Spleen (tissue), 11 donors: ENCODE results near the gene PSD2. TPM values are rescaled to one million over a fixed set of nuclear protein-coding genes. Genes with fewer than 3 reads are reported as not detected.

ENCODE experiments used
- DNase-seq: peaks from one replicate; pipeline ENCODE4 v3.0.0-alpha.2; 2020
- H3K27ac ChIP-seq, 8 donors: fragments of 200-600 bp; sonication (generic) in 7 of 8; 1 replicate in 4 of 8; 2 replicates in 4 of 8; pipeline versions ENCODE4 v1.5.0 to v1.8.0; 2016 to 2021; ENCODE audit warnings: inconsistent platforms in 4 of 8, mild to moderate bottlenecking in 4 of 8, moderate library complexity in 1 of 8
- H3K27me3 ChIP-seq, 7 donors: fragments of 200-600 bp; sonication (generic) in 6 of 7; replicated peaks in 1 of 7; 1 replicate in 4 of 7; 2 replicates in 3 of 7; pipeline versions ENCODE4 v1.5.0 to v1.8.0; 2016 to 2021; ENCODE audit warnings: inconsistent platforms in 3 of 7, mild to moderate bottlenecking in 1 of 7
- H3K36me3 ChIP-seq, 6 donors: fragments of 200-600 bp; sonication (generic) in 5 of 6; 1 replicate in 4 of 6; 2 replicates in 2 of 6; pipeline versions ENCODE4 v1.5.0 to v1.8.0; 2016 to 2021; ENCODE audit warnings: inconsistent platforms in 2 of 6
- H3K4me1 ChIP-seq, 6 donors: fragments of 200-600 bp; sonication (generic) in 5 of 6; 1 replicate in 3 of 6; 2 replicates in 3 of 6; pipeline versions ENCODE4 v1.5.0 to v1.8.0; 2016 to 2021; ENCODE audit warnings: inconsistent platforms in 3 of 6
- H3K4me3 ChIP-seq, 8 donors: fragments of 200-600 bp; sonication (generic) in 7 of 8; 1 replicate in 4 of 8; 2 replicates in 4 of 8; pipeline versions ENCODE4 v1.5.0 to v1.8.0; 2016 to 2021; ENCODE audit warnings: inconsistent platforms in 4 of 8, mild to moderate bottlenecking in 4 of 8, moderate library complexity in 2 of 8
- H3K9me3 ChIP-seq, 8 donors: fragments of 200-600 bp; sonication (generic) in 7 of 8; 1 replicate in 4 of 8; 2 replicates in 4 of 8; pipeline versions ENCODE4 v1.5.0 to v1.8.0; 2016 to 2021; ENCODE audit warnings: inconsistent platforms in 4 of 8
- CTCF ChIP-seq, 11 experiments: fragments of 200-600 bp in 7 of 11; fragments of 450-650 bp in 4 of 11; sonication (generic) in 4 of 11; IDR thresholded peaks in 8 of 11; conservative IDR thresholded peaks in 3 of 11; 1 replicate in 7 of 11; 2 replicates in 4 of 11; pipeline versions ENCODE4 v1.4.0 to v1.8.0; 2016 to 2021; ENCODE audit warnings: antibody characterized with exemption in 11 of 11, inconsistent platforms in 4 of 11, mild to moderate bottlenecking in 1 of 11
- POLR2A ChIP-seq, 3 donors: fragments of 450-650 bp; IDR thresholded peaks; one replicate each; pipeline ENCODE4 v1.5.1; 2017; ENCODE audit warnings: antibody characterized with exemption in 3 of 3, mild to moderate bottlenecking in 1 of 3
- POLR2AphosphoS5 ChIP-seq, 3 donors: sonication (generic); formaldehyde crosslinking; IDR thresholded peaks; one replicate each; pipeline ENCODE4 v1.5.1; 2017; ENCODE audit warnings: antibody characterized with exemption in 3 of 3
- WGBS, 5 donors: extraction: QIAGEN DNeasy Blood & Tissue Kit in 3 of 5; methylation state at CpG; one replicate each; pipeline versions ENCODE4 v1.1.5 to v1.1.7; 2013 to 2018; 5-methylcytosine and 5-hydroxymethylcytosine counted together
- intact Hi-C: fragments of 100-400 bp; cut with DNase I; formaldehyde crosslinking; loops from one replicate; pipeline ENCODE4 v1.15.0; 2023; ENCODE audit warnings: low total_unique reads
- polyA plus RNA-seq, 3 donors: library from polyadenylated mRNA; stranded (reverse); fragments of 200-250 nt; gene quantifications; one replicate each; pipeline ENCODE4 v1.2.1, GENCODE V29; 2013
- total RNA-seq, 7 donors: library from RNA; depleted of rRNA in 3 of 7; stranded (reverse); fragments of >200 nt in 3 of 7; fragmentation: NEBNext Ultra II Directional in 4 of 7; extraction: Animal tissue kit (Norgen Biotek cat#: 25700) in 4 of 7; gene quantifications; one replicate each; pipeline versions ENCODE4 v1.1.0 to v1.2.1, GENCODE V29; 2016 to 2021
- donor health status: healthy with polysubstance abuse.
- donor health status: DM: no; HTN: no; CAD: no; lungs with moderate emphysema.
- donor health status: DM: no; HTN: no; CAD: no.
- donor health status: Bipolar disorder and iron deficiency.
- donor health status: healthy.
- donor health status: DM: no; HTN: no; CAD: no.
- donor health status: DM: yes; HTN: yes; CAD: no.

PSD2 gene
- total and polyA plus RNA-seq, 10 donors = 0.03 to 0.42 (median 0.21) TPM; not detected in 1

GRCh38 chr5:139821806-139822552 is 26.4 kb downstream of the PSD2 start:
- intact Hi-C loops = no loop called here
- WGBS, 5 donors = 87 to 94% (median 87%) methylated on average over 7 to 11 of the region's 11 CpGs
- Histone ChIP-seq H3K4me3 (no peak overlapping the region), H3K4me1 (no peaks in the 10 kb centered on the region), H3K9me3 (peaks cover 0 to 21% (median 15%) of the 10 kb centered on the region in 8 donors), H3K27me3 (no peaks in the 10 kb centered on the region), H3K27ac (no peak overlapping the region), H3K36me3 (no peaks in the 10 kb centered on the region)
- TF ChIP-seq POLR2AphosphoS5 (IDR thresholded peaks at IDR 0.05) (no peak), CTCF (IDR thresholded peaks at IDR 0.05 in 8 of 11, conservative IDR thresholded peaks at IDR 0.05 in 3 of 11) (no peak), POLR2A (IDR thresholded peaks at IDR 0.05) (no peak)
- no peak for DNase-seq

- Histone ChIP-seq H3K4me3 (no peak overlapping the region), H3K4me1 (no peaks in the 10 kb centered on the region), H3K9me3 (peaks cover 0 to 21% (median 15%) of the 10 kb centered on the region in 8 donors), H3K36me3 (no peaks in the 10 kb centered on the region), H3K27me3 (no peaks in the 10 kb centered on the region), H3K27ac (no peak overlapping the region)
- no peak for TF ChIP-seq POLR2A (IDR thresholded peaks at IDR 0.05)
- TF ChIP-seq CTCF (IDR thresholded peaks at IDR 0.05 in 8 of 11, conservative IDR thresholded peaks at IDR 0.05 in 3 of 11) = no peak
- no peak for TF ChIP-seq POLR2AphosphoS5 (IDR thresholded peaks at IDR 0.05)
- 81 to 90% (median 88%) methylated on average over 14 to 25 of the region's 25 CpGs for WGBS, 5 donors
- DNase-seq = no peak
- intact Hi-C loops = no loop called here
Measured at GRCh38 chr5:139822553-139823425, 27.2 kb downstream of the PSD2 start.

- intact Hi-C loops = no loop called here
- Histone ChIP-seq H3K9me3 (peaks cover 0 to 11% (median 7%) of the 10 kb centered on the region in 8 donors), H3K27ac (no peak overlapping the region), H3K36me3 (no peaks in the 10 kb centered on the region), H3K4me3 (no peak overlapping the region), H3K27me3 (no peaks in the 10 kb centered on the region), H3K4me1 (no peaks in the 10 kb centered on the region)
- DNase-seq = no peak
- TF ChIP-seq POLR2AphosphoS5 (IDR thresholded peaks at IDR 0.05) (no peak), CTCF (IDR thresholded peaks at IDR 0.05 in 8 of 11, conservative IDR thresholded peaks at IDR 0.05 in 3 of 11) (no peak), POLR2A (IDR thresholded peaks at IDR 0.05) (no peak)
- 87 to 95% (median 90%) methylated on average over 7 of the region's 7 CpGs for WGBS, 5 donors
Measured at GRCh38 chr5:139823757-139824355, 28.2 kb downstream of the PSD2 start.
